Pancreas (tissue), 10 donors: Measurements from ENCODE around the gene CARD9. TPM values are rescaled to one million over a fixed set of nuclear protein-coding genes. Genes with fewer than 3 reads are reported as not detected.

ENCODE experiments used
- ATAC-seq, 4 donors: fragments of 200-7000 bp; cut with Tn5 transposase; one replicate each; pipeline versions ENCODE4 v1.8.0 to v1.9.1; 2020; ENCODE audit warnings: mild to moderate bottlenecking in 4 of 4, moderate library complexity in 4 of 4
- DNase-seq, 6 donors: peaks; one replicate each; pipeline ENCODE4 v3.0.0-alpha.2; 2020
- FAIRE-seq: peaks from 2 replicates; lab custom pipeline; 2012; peaks lifted over from hg19 to GRCh38; lab: Jason Lieb, UNC
- H3K27ac ChIP-seq, 4 donors: fragments of 200-600 bp; sonication (generic); 1 replicate in 3 of 4; 2 replicates in 1 of 4; pipeline versions ENCODE4 v1.5.0 to v1.8.0; 2020
- H3K27me3 ChIP-seq, 4 donors: fragments of 200-600 bp; one replicate each; pipeline ENCODE4 v1.8.0; 2021
- H3K36me3 ChIP-seq, 3 donors: fragments of 200-600 bp; sonication (generic) in 1 of 3; one replicate each; pipeline versions ENCODE4 v1.5.0 to v1.8.0; 2020 to 2021
- H3K4me1 ChIP-seq, 3 donors: fragments of 200-600 bp; one replicate each; pipeline ENCODE4 v1.8.0; 2021
- H3K4me3 ChIP-seq, 4 donors: fragments of 200-600 bp; sonication (generic) in 2 of 4; one replicate each; pipeline versions ENCODE4 v1.5.0 to v1.8.0; 2020 to 2021
- H3K9me3 ChIP-seq, 4 donors: fragments of 200-600 bp; one replicate each; pipeline ENCODE4 v1.8.0; 2021
- WGBS, 2 donors: extraction: QIAGEN DNeasy Blood & Tissue Kit; methylation state at CpG; one replicate each; pipeline ENCODE4 v1.1.7; 2013; 5-methylcytosine and 5-hydroxymethylcytosine counted together
- intact Hi-C, 3 donors: fragments of 100-400 bp; cut with DNase I; formaldehyde crosslinking; loops; one replicate each; pipeline versions ENCODE4 v1.11.1 to v1.14.2; 2022
- polyA plus RNA-seq, 2 donors: library from polyadenylated mRNA; stranded (reverse); fragments of 200-250 nt; gene quantifications; one replicate each; pipeline ENCODE4 v1.2.3, GENCODE V29; 2013
- total RNA-seq, 6 donors: library from RNA; stranded (reverse); fragmentation: NEBNext Ultra II Directional in 4 of 6; extraction: Animal tissue kit (Norgen Biotek cat#: 25700) in 4 of 6; gene quantifications; one replicate each; pipeline versions ENCODE4 v1.2.1 to v1.2.4, GENCODE V29; 2021 to 2023
- TF ChIP-seq, protein P1 (sequence below), 4 donors: fragments of 200-600 bp; sonication (generic) in 3 of 4; IDR thresholded peaks; one replicate each; pipeline versions ENCODE4 v1.5.0 to v1.8.0; 2021; ENCODE audit warnings: antibody characterized with exemption in 4 of 4
- donor health status: healthy with polysubstance abuse.
- donor health status: DM: no; HTN: no; CAD: no; lungs with moderate emphysema.
- donor health status: DM: no; HTN: no; CAD: no.
- donor health status: control.
- donor health status: control.
- donor health status: Bipolar disorder and iron deficiency.
- donor health status: DM: yes; HTN: yes; CAD: no.
- donor health status: DM: no; HTN: no; CAD: no.
- donor health status: DM: no; HTN: no; CAD: no.
- donor health status: DM: yes; HTN: yes; CAD: no.

Gene CARD9
- total and polyA plus RNA-seq, 8 donors: 0.23 to 5.1 (median 1.1) TPM

DNA sequence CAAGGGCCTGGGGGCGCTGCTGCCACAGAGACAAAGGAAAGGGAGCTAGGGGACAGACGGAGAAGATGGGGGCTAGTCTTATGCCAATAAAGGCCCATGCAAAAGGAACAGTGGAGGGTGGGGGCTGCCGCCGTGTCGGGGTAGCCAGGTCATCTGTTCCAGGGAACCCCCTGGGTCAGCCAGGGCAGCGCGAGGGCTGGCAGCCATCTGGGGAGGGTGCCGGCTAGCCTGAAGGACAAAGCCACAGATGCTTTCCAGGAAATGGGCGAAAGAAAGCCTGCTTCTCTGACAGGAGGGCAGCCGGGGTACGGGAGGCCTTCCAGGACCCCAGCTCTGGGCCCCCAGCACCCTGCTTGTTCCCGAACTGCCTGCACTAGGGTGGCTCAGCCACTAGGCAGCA, 1.6 kb upstream of the CARD9 start:
- FAIRE-seq: no peak
- Histone ChIP-seq H3K27ac (no peak overlapping the region), H3K4me1 (peaks cover 0 to 10% (median 4%) of the 10 kb centered on the region in 3 donors), H3K36me3 (peaks cover 0 to 5% (median 0%) of the 10 kb centered on the region in 3 donors), H3K4me3 (no peak overlapping the region), H3K9me3 (no peaks in the 10 kb centered on the region), H3K27me3 (no peaks in the 10 kb centered on the region)
- no peak for DNase-seq
- intact Hi-C loops: no loop called here
- TF ChIP-seq, protein P1, sequence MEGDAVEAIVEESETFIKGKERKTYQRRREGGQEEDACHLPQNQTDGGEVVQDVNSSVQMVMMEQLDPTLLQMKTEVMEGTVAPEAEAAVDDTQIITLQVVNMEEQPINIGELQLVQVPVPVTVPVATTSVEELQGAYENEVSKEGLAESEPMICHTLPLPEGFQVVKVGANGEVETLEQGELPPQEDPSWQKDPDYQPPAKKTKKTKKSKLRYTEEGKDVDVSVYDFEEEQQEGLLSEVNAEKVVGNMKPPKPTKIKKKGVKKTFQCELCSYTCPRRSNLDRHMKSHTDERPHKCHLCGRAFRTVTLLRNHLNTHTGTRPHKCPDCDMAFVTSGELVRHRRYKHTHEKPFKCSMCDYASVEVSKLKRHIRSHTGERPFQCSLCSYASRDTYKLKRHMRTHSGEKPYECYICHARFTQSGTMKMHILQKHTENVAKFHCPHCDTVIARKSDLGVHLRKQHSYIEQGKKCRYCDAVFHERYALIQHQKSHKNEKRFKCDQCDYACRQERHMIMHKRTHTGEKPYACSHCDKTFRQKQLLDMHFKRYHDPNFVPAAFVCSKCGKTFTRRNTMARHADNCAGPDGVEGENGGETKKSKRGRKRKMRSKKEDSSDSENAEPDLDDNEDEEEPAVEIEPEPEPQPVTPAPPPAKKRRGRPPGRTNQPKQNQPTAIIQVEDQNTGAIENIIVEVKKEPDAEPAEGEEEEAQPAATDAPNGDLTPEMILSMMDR (IDR thresholded peaks at IDR 0.05): no peak
- ATAC-seq: no peak
- 88 to 93% methylated on average over 12 of the region's 12 CpGs for WGBS, 2 donors

DNA sequence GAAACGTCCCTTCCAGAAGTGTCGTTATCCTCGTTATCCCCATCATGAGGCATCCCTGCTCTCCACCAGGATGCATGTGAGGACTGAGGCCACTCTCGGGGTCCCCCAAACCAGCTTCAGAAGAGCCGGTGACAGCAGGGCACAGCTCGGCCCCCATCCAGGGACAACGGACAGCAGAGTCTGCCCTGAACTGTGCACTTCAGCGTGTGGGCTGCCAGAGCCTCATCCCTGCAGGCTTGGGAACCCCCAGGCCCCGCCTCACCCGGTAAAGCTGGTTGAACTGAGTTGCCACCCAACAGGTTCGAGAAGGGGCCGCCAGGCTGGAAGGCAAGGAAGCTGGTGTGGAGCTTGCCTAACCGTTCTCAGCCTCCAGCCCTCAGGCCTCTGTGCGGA, 710 bp upstream of the CARD9 start:
- no peak overlapping the region for H3K4me3 ChIP-seq
- WGBS, 2 donors: 87 to 94% methylated on average over 14 of the region's 14 CpGs
- DNase-seq: no peak
- ATAC-seq: no peak
- intact Hi-C loops: no loop called here
- no peaks in the 10 kb centered on the region for H3K27me3 ChIP-seq
- no peaks in the 10 kb centered on the region for H3K9me3 ChIP-seq
- peaks cover 0 to 10% (median 4%) of the 10 kb centered on the region in 3 donors for H3K4me1 ChIP-seq
- H3K27ac ChIP-seq: no peak overlapping the region
- peaks cover 0 to 1% (median 0%) of the 10 kb centered on the region in 3 donors for H3K36me3 ChIP-seq
- no peak for FAIRE-seq
- TF ChIP-seq, protein P1 (IDR thresholded peaks at IDR 0.05): no peak

DNA sequence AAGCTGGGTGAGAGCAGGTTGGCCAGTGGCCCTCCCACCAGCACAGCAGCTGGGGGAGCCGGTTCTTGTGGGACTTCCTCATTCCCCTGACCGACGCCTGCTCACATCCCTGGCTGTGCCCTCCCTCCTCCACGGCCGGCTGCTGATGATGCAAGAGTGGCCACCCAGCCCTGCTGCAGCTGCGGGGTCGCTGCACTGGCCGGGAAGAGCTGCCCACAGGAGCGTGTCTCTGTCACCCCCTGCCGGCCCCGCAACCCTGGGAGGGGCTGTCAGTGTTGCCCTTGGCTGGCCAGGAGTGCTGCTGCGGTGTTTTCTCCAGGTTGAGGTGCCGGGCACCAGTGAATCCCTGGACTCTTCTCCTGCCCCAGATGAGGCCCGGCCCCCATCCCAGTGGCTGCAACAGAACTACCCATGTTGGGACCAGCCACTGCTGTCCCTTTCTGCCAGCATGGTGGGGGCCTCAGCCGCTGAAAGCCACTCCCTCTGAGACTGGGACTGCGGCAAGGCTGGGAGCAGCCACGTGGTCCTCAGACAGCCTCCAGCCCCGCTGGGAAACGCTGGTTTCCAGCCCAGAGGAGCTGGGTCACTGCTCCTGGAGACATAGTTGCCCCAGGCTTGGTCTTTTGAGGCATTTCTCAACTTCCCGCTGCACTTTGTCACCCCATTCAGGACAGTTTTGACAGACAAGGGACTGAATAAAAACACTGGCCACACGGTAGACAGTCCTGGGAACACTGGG, 739 bp downstream of the CARD9 start:
- no peak for FAIRE-seq
- H3K4me3 ChIP-seq: peak overlapping the region in 1 of 4 donors; percentile 29
- intact Hi-C loops: no loop called here
- TF ChIP-seq, protein P1 (IDR thresholded peaks at IDR 0.05): no peak
- DNase-seq: peak in 4 of 6 donors; percentile 52 to 64 (median 58)
- H3K4me1 ChIP-seq: peaks cover 0 to 10% (median 4%) of the 10 kb centered on the region in 3 donors
- H3K27me3 ChIP-seq: no peaks in the 10 kb centered on the region
- 51 to 57% methylated on average over 20 to 21 of the region's 21 CpGs for WGBS, 2 donors
- no peaks in the 10 kb centered on the region for H3K9me3 ChIP-seq
- ATAC-seq: peak; percentile 44 to 83 (median 70)
- no peaks in the 10 kb centered on the region for H3K36me3 ChIP-seq
- peak overlapping the region in 2 of 4 donors; percentile 37 to 39 for H3K27ac ChIP-seq

DNA sequence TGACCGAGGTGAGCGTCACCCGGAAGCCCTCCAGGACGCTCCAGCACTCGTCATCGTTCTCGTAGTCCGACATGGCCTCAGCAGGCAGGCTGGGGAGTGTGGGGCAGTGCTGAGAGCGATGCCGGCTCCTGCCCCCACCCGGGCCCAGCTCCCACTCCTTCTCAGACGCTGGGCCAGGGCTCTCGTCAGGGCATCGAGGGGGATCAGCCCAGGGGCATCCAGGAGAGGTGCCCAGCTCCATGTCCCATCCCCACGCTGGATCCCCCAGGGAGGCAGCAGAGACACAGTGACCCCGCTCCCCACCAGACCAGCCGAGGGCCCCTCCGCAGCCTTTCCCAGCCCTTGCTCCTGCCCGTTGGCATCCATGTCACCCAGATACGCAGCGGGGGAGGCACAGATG, 1.5 kb downstream of the CARD9 start:
- intact Hi-C loops: no loop called here
- TF ChIP-seq, protein P1 (IDR thresholded peaks at IDR 0.05): no peak
- no peak for FAIRE-seq
- Histone ChIP-seq H3K9me3 (no peaks in the 10 kb centered on the region), H3K36me3 (no peaks in the 10 kb centered on the region), H3K4me3 (no peak overlapping the region), H3K27ac (peak overlapping the region in 2 of 4 donors; percentile 37 to 39), H3K27me3 (no peaks in the 10 kb centered on the region), H3K4me1 (peaks cover 0 to 10% (median 4%) of the 10 kb centered on the region in 3 donors)
- ATAC-seq: no peak
- 91 to 96% methylated on average over 21 of the region's 21 CpGs for WGBS, 2 donors
- DNase-seq: peak in 1 of 6 donors; percentile 40

DNA sequence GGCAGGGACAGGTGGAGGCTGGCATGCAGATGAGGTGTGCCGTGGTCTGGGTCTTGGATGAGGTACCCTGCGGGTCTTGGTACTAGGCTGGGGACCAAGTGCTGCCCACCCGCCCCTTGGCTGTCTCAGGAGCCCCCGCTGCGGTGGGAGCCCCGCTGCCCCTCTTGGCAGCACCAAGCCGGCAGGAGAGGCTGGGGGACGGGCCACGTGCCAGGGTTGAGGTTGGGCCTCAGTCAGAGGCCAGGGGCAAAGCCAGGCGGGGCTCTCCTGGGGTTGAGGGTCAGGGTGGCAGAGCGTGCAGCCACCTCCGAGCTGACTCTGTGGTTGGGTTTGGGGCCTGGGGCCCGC, 2.0 kb downstream of the CARD9 start:
- ATAC-seq (no peak), DNase-seq (peak in 1 of 6 donors; percentile 49), FAIRE-seq (no peak)
- Histone ChIP-seq H3K36me3 (no peaks in the 10 kb centered on the region), H3K27me3 (no peaks in the 10 kb centered on the region), H3K27ac (no peak overlapping the region), H3K4me3 (no peak overlapping the region), H3K9me3 (no peaks in the 10 kb centered on the region), H3K4me1 (peaks cover 0 to 10% (median 4%) of the 10 kb centered on the region in 3 donors)
- TF ChIP-seq, protein P1 (IDR thresholded peaks at IDR 0.05): no peak
- 89 to 94% methylated on average over 13 of the region's 13 CpGs for WGBS, 2 donors
- intact Hi-C loops: no loop called here
